Stimulated activated CD8-positive, alpha-beta memory T cell treated with anti-CD3 and anti-CD28 coated beads, Interleukin-2, amount 100 ng/mL, for 48 hours (primary cell): Measurements from ENCODE around the gene PSMF1.
A peak's percentile ranks its signal among the peaks of the same experiment; 100 is the strongest.

Experiments used
- DNase-seq, 2 donors: peaks; one replicate each; pipeline ENCODE4 v3.0.0-alpha.2; 2020; ENCODE audit warnings: low read depth in 2 of 2

The PSMF1 gene

DNA sequence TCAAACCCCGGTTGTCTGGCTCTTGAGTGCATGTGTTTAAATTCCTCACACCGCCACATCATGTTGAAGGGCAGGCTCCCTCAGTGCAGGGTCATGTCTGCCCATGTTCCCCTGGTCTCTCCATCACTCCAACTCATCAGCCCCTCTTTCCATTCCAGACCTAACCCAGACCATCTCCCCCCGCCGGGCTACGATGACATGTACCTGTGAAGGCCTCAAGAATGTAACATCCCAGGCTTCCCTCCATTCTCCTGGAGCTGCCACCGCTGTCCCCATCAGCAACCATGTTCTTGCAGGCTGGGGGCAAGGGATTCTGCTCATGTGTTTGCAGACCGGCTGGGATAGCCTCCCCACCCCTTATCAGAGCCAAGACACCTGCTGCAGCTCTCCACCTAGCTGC is 46.5 kb downstream of the PSMF1 start:
- no peak for DNase-seq

DNA sequence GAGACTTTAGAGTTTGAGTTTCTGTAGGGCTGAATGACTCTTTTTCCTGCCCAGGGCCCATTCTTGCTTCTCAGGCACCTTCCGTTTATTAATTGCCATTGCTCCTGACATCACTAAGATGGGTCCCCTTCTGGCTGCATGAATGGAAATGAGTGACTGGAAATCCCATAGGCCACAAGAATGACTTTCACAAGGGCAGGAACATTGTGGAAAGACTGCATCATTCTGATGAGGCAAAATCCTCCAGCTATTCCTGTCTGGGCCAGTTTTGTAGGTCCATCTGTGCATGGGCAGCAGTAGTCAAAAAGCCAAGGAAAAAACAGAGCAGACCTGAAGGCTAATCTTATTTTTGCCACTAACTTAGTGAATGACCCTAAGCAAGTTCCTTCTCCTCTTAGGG is 47.1 kb downstream of the PSMF1 start:
- DNase-seq, result no peak

DNA sequence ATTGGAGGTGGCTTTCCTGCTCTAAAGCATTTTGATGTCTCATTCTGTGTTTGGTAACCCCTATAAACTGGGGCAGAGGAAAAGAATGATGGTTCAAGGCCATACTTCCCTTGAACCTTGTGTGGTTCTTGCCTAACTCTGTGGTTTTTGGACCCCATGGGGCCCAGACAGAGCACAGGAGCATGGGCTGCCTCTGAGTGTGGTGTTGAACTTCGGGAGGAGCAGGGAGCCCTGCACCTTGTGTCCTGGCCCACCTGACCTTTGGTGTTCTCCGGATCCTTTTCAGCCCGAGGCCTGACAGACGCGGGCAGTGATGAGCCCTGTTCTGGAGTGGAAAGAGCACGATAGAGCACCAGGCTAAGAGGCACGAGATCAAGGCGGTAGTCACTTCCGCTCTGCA is 47.5 kb downstream of the PSMF1 start:
- no peak for DNase-seq

DNA sequence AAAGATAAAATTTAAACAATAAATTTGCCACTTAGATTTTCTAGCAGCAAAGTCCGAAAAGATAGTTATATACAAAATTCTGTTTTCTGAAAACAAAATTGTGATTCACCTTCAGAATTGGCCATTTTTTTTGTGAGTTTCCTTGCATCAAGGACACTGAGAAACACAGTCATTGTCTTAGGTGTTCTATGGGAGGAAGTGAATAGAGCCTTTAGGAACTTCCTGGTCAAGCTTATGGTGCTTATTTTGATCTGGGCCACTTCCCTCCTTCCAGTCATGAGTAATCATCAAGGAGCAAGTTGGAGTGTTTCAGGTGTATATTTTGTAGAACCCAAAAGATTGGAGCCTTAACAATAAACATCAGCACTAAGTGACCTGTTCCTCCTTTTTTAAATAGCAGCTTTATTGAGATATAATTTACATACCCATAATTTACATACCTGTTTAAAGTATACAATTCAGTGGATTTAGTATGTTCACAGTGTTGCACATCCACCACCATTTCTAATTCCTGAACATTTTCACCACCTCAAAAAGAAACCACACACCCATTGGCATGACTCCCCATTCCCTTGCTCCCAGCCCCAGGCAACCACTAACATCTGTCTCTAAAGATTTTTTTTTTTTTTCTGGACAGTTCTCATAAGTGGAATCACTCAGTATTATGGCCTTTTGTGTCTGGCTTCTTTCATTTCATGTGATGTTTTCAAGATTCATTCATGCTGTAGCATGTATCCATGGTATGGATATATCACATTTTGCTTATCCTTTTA is 48.7 kb downstream of the PSMF1 start:
- no peak for DNase-seq

GRCh38 chr20:1169224-1169623 is 50.8 kb downstream of the PSMF1 start:
- no peak for DNase-seq

DNA sequence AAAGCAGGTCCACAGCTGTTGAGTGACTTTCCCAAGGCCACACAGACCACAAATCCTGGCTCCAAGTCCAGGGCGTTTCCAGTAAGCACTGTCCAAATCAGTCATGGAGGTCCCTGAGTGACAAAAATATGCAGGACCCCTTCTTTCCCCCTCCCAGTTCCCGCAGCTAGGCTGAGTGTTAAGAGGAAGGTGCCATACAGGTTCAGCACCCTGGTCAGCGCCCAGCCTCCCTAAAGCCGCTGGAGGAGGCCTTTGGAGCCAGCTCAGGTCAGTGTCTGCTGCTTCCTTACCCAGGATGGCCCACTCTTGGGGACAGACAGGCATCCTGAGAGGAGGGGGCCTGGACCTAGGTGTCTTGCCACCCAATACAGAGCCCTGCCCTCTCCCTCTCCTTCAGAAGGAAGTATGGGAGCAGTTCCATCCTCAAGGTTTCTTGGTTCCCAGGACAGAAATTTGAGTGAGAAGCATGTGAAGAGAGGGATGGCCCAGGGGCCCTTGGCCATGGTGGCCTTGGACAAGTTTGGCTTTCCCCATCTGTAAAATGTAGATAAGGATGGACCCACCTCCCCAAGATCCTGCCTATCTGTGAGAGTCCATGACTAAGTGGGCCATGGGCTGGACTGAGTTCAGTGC is 53.2 kb downstream of the PSMF1 start:
- no peak for DNase-seq

- no peak for DNase-seq
Measured at GRCh38 chr20:1173698-1174097, 55.3 kb downstream of the PSMF1 start.

DNA sequence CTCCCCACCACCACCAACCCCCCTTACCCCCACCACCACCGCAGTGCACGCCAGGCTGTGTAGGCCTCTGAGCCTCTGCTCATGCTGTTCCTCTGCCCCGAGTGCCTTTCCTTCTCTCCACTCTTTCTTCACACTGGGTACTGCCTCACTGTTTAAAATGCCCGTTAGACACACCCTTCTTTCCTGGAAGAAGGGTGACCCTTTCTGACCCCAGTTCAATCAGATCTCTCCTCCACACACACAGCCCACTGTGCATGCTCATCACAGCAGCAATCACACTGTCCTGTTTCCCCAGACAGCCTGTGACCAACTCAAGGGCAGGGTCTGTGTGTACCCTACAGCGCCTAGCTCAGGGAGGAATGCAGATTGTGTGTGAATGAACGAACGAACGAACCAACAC is 56.4 kb downstream of the PSMF1 start:
- DNase-seq, result no peak

DNA sequence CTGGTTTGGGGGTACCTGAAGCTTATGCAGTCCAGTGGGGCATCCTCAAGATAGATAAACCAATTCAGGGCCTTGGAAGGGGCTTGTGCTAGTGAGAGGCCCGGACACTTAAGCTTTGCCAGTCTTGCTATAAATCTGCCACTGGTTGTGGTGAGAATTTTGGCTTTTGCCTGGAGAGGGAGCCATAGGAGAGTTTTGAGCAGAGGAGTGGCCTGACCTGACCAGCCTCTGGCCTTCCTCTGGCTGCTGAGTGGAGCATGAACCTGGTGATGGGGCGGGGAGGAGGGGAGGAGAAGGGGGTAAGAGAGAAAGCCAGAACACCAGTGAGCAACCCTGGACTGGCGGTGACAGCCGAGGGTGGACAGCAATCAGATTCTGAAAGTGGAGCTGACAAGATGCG is 59.3 kb downstream of the PSMF1 start:
- DNase-seq, result no peak

DNA sequence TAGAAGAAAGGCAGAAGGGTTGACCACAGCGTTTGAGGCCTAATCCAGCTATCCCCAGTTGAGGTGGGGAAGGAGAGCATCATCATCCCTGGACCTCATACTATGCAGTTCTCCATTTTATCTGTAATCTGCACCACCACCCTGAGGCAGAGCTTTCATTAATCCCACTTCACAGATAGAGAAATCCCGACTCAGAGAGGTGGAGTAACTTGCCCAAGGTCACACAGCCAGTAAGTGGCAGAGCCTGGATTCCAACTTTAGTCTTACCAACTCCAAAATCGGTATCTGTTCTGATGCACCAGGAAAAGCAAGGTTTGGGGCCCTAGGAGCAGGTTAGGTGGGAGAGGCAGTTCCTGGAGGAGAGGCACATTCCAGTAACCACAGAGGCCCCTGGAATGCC is 59.7 kb downstream of the PSMF1 start:
- no peak for DNase-seq

GRCh38 chr20:1178623-1179022 is 60.2 kb downstream of the PSMF1 start:
- no peak for DNase-seq

DNA sequence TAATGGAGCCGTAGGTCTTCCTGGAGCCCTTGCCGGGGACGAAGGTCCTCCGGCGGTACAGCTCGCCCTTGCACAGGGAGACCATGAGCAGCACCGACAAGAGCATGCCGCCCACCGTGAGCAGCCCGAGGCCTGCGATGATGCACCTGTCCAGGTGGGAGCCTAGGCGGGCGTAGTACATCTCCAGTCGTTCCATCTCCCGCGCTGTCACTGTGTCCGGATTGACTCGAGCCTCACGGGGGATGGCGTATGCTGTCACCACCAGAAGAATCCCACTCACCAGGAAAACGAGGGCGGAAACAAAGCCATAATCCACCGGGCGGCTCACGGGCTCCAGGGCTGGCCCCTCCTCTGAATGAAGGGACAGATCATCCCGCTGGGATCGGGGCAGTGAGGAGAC is 62.5 kb downstream of the PSMF1 start:
- DNase-seq, result no peak

DNA sequence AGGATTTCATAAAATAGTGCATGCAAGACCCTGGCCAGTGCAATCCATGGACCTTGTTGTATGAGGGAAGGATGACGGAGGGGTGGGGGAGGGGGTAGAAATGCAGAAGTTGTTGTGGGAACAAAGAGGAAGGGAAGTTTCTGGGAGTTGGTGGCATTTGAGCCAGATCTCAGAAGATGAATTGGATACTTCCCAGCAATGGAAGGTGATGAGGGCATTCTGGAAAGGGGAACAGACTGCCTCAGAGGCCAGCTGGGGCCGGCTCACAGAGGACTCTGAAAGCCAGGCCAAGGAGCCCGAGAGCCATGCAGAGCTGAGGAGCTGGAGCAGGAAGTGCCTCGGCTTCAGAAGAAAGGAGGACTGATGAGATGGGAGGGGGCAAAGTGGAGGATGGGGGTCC is 63.7 kb downstream of the PSMF1 start:
- no peak for DNase-seq

DNA sequence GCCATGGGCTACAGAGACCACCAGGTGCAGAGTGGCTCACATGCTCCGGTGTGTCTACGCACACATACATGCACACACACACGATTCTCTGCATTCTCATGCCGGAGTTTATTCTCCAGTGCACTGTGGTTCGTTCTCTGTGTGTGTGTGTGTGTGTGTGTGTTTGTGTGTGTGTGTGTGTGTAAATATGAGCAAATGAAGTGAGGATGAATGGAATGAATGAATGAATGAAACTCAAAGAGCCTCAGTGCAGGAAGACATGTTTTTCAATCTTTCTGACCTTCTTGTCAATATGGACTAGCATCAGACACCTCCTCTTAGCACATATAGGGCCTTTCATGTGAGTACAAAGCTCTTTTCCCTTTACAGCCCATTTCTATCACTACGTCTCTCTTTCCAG is 64.8 kb downstream of the PSMF1 start:
- no peak for DNase-seq

DNA sequence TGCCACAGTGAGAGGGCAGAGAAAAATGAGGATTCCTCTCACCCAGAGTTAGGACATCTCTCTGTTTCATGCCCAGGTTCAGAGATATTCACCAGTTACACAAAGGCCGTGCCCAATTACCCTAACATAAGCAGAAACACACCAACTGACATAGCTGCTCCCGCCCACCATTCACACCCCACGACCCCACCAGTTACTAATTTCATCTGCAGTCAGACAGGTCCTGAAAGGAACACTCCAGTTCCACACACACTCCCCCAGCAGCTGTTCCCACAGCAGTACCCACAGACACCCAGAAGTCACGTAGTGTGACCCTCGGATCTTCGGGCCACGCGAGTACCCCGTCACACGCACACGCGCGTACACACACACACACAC is 65.8 kb downstream of the PSMF1 start:
- no peak for DNase-seq

DNA sequence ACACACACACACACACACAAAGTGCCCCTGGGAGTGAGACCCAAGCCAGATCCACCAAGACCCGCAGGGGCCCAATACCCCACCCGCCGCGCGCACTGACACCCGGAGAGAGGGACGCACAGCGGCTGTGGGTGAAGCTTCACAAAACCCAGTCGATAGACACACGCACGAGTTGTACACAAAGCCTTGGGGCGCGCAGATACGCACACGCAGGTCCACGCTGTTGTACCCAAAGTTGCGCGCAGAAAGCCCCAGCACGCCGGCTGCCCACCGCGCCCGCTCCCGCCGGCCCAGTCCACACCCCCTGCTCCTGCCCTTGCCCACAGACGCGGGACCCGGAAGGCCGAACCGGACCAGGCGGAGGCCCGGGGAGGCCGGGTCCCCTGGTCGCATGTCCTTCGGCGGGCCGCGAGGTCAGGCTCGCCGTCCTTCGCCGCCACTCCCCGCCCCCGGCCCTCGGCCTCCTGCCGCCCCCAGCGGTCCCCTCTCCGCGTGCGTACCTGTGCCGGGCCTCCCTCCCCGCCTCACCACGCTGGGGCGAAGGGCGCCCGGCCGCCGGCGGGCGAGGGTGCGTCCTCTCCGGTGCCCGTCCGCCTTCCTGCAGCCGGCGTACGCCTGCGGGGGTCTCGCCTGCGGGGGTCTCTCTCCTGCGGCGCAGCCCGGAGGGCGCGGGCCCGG is 66.4 kb downstream of the PSMF1 start, which contains the start of gene TMEM74B:
Gene TMEM74B (minus strand): TSS at position 344 of the 678 bp plus-strand sequence. CDS start 1,180 bp downstream, outside the sequence.
- DNase-seq, result no peak

- no peak for DNase-seq
Measured at GRCh38 chr20:1185316-1185741, 66.9 kb downstream of the PSMF1 start.

GRCh38 chr20:1185790-1186334 is 67.5 kb downstream of the PSMF1 start:
- DNase-seq, result peak; percentile 26 to 31

DNA sequence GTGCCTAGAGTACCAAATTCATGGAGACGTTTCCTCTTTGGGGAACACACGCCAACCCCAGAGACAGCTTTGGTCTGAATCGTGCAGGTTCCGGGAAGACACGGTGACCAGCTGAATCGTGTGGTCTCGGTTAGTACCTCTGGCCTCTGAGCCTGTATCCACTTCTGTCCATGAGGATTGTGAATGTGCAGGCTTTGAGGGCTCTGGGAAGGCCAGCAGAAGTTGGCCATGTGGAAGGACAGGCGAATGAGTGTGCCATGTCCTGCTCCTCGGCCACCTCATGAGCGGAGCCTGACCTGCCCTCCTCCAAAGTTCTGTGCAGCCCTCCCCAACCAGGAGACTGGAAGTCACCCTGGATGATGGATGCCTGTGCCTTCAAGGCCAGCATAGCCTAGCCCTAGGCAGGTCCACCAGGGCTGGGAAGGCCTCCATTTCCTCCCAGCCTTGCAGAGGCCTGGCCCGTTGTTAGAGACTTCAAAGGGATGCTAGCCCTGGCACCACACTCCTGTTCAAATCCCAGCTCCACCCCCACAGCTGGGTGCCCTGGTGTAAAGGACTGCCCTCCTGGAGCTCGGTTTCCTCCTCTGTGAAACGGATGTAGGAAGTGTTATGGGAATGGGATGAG is 68.1 kb downstream of the PSMF1 start:
- DNase-seq, result no peak

- no peak for DNase-seq
Measured at GRCh38 chr20:1187605-1188171, 69.3 kb downstream of the PSMF1 start.

- no peak for DNase-seq
Measured at GRCh38 chr20:1188347-1188746, 69.9 kb downstream of the PSMF1 start.

GRCh38 chr20:1189827-1190226 is 71.4 kb downstream of the PSMF1 start:
- no peak for DNase-seq
